ENCODE measurements around the gene STUB1. TPM values are rescaled to one million over a fixed set of nuclear protein-coding genes. Genes with fewer than 3 reads are reported as not detected.

The STUB1 gene
- total and polyA plus RNA-seq, 2 of the 8 experiments (the other 6 are each of a cell fraction or from before 2014, with no cell fraction given): 89.9 to 103 TPM

GRCh38 chr16:659618-660017, 20.6 kb upstream of the STUB1 start (continued):
- no peak for TF ChIP-seq CHD7 (IDR thresholded peaks at IDR 0.05; ENCODE audit: insufficient replicate concordance, low read length)
- TF ChIP-seq ASH2L (IDR thresholded peaks at IDR 0.05; ENCODE audit: low read length): no peak
- TF ChIP-seq MAFK (IDR thresholded peaks at IDR 0.05; ENCODE audit: low read depth, low read length): no peak
- TF ChIP-seq RFX5 (IDR thresholded peaks at IDR 0.05; ENCODE audit: borderline replicate concordance, low read depth, low read length): no peak
- TF ChIP-seq NRF1 (IDR thresholded peaks at IDR 0.05; ENCODE audit: low read depth, low read length): no peak
- TF ChIP-seq BRCA1 (IDR thresholded peaks at IDR 0.05; ENCODE audit: low read depth, low read length): no peak
- no peak for TF ChIP-seq HDAC2 (IDR thresholded peaks at IDR 0.05; ENCODE audit: borderline replicate concordance in 1 of 2, low read depth in 2 of 2, low read length in 2 of 2)
- no peak for TF ChIP-seq POLR2A (IDR thresholded peaks at IDR 0.05; ENCODE audit: control extremely low read depth in 1 of 2, low read depth in 2 of 2, low read length in 2 of 2)
- no peak for TF ChIP-seq USF2 (IDR thresholded peaks at IDR 0.05; ENCODE audit: low read length)
- no peak for TF ChIP-seq GABPA (IDR thresholded peaks at IDR 0.05; ENCODE audit: borderline replicate concordance, insufficient read depth, low read length)
- no peak for TF ChIP-seq SUZ12 (IDR thresholded peaks at IDR 0.05; ENCODE audit: low read length)
